Fibroblast of skin of back (primary cell): ENCODE results near the gene A2ML1. TPM values are rescaled to one million over a fixed set of nuclear protein-coding genes. Genes with fewer than 3 reads are reported as not detected.
"Not testable (repeated sequence)": the region's sequence is repeated elsewhere in the genome, so short reads cannot be mapped to it uniquely, and the experiment has no call there.

Experiments
- DNase-seq: peaks from one replicate; pipeline ENCODE4 v3.0.0-alpha.2; 2013
- polyA plus RNA-seq, 2 experiments: library from polyadenylated mRNA; unstranded; fragments of 120-200 nt; gene quantifications; one replicate each; pipeline ENCODE4 v1.2.1, GENCODE V29; 2013; ENCODE audit not compliant: insufficient read length in 2 of 2

A2ML1 gene
- polyA plus RNA-seq (2013, experiment 1 of 2; ENCODE audit: insufficient read length), result not detected
- not detected for polyA plus RNA-seq (2013, experiment 2 of 2; ENCODE audit: insufficient read length)

DNA sequence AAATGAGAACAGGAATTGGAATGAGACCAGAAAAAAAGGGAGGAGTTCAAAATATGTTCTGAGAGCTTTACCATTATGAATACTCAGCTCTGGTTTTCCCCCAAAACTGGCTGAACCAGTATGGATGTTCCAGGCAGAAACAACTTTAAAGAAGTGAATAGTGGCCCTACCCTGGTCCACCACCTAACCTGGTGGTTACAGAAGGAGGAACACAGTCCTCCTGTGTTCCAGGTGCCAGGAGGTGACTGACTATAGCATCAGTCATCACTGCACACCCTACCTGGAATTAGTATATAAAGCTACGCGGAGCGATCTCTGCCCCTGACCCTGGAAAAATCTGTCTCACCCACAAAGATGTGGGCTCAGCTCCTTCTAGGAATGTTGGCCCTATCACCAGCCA is at the start of gene A2ML1:
Gene A2ML1 (plus strand): TSS at position 324 of the 400 bp plus-strand sequence. CDS start 31 bp downstream, at position 355.
- no peak for DNase-seq

DNA sequence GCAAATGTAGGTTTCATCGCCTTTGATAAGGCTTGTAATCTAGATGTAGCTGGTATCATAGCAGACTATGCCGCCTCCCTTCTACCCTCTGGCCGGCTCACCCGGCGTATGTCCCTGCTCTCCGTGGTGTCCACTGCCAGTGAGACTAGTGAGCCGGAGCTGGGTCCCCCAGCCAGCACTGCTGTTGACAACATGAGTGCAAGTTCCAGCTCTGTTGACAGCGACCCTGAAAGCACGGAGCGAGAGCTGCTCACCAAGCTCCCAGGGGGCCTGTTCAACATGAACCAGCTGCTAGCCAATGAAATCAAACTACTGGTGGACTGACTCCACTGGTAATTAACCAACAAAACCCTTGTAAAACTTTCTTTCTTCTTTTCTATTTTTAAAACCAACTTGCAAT is 49.0 kb upstream of the A2ML1 start:
- no peak for DNase-seq

DNA sequence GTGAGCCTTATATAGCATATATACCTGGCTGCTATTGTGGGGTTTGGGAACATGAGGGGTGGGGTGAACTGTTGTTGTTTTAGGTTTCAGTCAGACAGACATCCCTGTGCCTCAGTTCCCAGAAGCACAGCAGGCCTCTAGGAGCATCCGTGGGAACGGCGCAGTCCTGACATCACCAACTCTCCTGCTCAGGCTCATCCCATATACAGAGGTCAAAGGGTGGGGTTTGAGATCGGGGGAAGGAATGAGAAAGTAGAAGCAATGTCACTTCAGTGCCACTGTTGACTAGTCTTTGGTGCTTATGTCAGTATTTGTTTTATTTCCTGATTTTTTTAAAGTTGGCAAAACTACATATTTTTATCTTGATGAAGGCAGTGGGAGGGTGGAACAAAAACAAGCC is 43.1 kb upstream of the A2ML1 start:
- no peak for DNase-seq

DNA sequence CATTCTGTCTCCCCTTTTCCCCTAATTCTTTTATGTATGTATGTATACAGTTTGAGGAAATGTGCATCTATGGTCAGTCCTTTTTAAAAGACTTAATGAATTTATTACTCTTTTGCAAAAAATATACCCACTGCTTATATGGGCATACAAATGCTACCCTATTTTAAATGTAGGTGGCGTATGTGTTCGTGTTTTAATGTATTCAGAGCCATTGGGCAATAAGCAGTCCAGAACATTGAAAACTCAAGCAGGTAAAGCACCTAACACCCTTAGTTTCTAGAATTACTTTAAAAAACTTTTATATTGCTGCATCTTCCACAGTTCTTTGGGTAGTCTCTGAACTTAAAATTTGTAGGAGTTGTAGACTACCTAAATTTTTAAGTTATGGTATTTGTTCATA is 42.6 kb upstream of the A2ML1 start:
- DNase-seq, result no peak

DNA sequence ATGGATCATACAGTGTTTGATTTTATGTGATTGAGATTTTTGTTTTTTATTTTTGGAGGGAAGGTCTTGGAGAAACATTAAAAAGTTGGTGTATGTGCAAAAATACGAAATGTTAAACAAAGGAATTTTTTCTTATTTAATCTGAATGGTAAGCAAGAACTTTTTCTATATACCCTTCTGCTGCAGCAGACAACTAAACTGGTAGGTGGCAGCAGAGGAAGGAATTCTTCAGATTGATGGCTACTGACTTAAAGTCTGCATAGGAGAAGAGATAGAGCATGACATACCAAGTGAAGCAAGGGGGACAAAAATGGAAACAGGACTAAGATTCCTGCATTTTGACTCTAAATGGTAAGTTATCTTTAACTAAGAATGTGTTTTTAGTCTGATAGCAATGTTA is 42.0 kb upstream of the A2ML1 start:
- DNase-seq, result peak; percentile 26

DNA sequence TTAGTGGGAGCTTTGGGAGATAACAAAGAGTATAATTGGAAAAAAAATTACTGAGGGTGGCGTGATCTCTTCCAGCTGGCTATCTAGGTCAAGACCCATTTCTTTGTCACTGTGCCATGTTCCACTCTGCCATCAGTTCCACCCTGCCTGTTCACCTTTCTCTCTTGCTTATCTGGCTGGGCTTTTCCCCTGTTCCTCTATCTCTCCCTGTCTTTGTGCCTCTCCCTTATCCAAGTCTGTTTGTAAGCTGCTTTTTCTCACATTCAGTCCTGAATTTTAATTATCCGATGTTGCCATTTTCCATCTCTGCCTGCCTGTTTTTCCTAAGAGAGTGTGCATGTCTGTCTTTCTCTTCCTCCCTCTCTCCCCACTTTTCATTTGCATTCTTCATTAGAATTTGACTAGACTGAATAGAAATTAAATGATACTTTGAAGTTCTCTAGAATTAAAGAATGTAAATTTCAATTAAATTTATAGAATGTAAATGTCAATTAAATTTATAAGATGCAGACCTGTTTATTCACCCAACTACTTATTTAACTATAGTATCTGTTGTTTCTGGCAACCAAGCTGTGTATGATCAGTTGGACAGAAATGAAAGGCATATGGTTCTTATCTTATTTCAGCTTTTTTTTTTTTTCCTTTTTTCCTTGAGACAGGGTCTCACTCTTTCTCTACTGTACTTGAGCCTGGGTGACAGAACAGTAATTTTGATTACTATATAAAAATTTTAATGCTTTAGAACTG is 40.9 kb upstream of the A2ML1 start:
- DNase-seq, result no peak

DNA sequence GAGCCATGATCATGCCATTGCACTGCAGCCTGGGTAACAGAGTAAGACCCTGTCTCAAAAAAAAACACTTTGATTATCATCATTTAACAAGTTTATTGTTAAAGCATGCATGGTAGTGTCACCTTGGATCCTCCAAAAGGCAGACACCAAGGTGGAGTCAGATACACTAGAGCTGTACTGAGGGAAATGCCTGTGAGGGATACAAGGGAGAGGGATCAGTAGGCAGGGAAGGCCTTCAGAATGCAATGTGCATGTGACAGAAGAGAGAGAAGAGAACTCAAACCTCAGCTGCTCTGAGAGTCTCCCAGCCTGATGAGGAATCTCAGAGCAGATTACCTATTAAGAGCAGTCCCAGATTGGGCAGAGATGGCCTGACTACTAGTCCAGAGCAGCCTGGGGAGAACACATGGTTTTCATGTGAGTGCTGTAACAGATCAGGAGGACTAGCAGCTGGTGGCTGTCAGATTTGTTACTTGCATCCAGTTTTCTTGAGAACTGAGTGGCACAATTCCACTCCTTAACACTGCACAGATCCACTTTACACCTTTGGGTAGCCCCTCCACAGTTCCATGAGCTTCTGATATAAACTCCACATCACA is 38.0 kb upstream of the A2ML1 start:
- DNase-seq, result no peak

DNA sequence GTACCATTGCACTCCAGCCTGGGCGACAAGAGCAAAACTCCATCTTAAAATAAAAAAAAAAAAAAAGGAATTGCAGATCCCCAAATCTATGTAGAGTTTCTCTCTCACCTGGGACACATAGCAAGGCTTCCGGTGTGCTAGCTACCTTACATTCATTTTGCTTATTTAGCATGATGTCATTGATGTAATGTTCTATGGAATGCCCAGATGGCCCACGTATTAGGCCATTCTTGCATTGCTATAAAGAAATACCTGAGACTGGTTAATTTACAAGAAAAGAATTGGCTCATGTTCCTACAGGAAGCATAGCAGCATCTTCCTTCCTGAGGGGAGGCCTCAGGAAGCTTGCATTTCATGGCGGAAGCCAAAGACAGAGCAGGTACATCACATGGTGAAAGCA is 36.9 kb upstream of the A2ML1 start:
- DNase-seq, result no peak

DNA sequence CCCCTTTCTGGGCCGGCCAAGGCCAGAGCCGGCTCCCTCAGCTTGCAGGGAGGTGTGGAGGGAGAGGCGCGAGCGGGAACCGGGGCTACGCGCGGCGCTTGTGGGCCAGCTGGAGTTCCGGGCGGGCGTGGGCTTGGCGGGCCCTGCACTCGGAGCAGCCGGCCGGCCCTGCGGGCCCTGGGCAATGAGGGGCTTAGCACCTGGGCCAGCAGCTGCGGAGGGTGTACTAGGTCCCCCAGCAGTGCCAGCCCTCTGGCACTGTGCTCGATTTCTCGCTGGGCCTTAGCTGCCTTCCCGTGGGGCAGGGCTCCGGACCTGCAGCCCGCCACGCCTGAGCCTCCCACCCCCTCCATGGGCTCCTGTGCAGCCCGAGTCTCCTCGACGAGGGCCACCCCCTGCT is 35.2 kb upstream of the A2ML1 start:
- DNase-seq, result not testable (repeated sequence)

DNA sequence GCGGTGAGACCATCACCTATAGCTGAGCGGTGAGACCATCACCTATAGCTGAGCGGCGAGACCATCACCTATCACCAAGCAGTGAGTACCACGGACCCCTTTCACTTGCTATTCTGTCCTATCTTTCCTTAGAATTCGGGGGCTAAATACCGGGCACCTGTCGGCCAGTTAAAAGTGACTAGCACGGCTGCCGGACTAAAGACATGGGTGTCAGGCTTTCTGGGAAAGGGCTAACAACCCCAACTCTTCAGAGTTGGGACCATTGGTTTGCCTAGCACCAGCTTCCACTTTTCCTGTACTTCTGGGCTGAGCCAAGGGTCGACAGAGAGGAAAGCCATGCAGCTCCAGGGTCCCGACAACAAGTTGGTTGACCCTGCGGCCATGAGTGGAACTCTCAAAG is 33.7 kb upstream of the A2ML1 start:
- DNase-seq, result not testable (repeated sequence)

DNA sequence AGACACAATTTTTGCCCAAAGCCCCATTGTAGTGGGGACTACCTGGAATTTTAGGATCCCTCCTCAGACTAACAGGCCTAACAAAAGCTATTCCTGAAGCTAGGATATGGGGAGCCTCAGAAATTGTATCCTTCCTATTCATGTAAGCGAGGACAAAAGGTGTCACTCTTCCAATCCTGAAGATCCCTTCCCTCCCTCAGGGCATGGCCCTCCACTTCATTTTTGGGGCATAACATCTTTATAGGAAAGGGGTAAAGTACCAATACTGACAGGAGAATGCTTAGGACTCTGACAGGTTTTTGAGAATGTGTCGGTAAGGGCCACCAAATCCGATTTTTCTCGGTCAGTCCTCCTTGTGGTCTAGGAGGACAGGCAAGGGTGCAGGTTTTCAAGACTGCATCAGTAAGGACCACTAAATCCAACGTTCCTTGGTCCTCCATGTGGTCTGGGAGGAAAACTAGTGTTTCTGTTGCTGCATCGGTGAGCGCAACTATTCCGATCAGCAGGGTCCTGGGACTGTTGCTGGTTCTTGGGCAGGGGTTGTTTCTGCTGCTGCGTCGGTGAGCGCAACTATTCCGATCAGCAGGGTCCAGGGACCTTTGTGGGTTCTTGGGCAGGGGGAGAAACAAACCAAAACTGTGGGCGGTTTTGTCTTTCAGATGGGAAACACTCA is 32.9 kb upstream of the A2ML1 start:
- DNase-seq, result not testable (repeated sequence)

DNA sequence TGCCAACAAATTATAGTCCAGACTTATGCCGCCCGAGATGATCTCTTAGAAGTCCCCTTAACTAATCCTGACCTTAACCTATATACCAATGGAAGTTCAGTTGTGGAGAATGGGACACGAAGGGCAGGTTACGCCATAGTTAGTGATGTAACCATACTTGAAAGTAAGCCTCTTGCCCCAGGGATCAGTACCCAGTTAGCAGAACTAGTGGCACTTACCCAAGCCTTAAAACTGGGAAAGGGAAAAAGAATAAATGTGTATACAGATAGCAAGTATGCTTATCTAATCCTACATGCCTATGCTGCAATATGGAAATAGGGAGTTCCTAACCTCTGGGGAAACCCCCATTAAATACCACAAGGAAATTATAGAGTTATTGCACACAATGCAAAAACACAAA is 29.2 kb upstream of the A2ML1 start:
- not testable (repeated sequence) for DNase-seq

DNA sequence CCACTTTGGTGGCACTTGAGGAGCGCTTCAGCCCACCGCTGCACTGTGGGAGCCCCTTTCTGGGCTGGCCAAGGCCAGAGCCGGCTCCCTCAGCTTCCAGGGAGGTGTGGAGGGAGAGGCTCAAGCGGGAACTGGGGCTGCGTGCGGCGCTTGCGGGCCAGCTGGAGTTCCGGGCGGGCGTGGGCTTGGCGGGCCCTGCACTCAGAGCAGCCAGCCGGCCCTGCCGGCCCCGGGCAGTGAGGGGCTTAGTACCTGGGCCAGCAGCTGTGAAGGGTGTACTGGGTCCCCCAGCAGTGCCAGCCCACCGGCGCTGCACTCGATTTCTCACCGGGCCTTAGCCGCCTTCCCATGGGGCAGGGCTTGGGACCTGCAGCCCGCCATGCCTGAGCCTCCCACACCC is 27.8 kb upstream of the A2ML1 start:
- DNase-seq, result not testable (repeated sequence)

DNA sequence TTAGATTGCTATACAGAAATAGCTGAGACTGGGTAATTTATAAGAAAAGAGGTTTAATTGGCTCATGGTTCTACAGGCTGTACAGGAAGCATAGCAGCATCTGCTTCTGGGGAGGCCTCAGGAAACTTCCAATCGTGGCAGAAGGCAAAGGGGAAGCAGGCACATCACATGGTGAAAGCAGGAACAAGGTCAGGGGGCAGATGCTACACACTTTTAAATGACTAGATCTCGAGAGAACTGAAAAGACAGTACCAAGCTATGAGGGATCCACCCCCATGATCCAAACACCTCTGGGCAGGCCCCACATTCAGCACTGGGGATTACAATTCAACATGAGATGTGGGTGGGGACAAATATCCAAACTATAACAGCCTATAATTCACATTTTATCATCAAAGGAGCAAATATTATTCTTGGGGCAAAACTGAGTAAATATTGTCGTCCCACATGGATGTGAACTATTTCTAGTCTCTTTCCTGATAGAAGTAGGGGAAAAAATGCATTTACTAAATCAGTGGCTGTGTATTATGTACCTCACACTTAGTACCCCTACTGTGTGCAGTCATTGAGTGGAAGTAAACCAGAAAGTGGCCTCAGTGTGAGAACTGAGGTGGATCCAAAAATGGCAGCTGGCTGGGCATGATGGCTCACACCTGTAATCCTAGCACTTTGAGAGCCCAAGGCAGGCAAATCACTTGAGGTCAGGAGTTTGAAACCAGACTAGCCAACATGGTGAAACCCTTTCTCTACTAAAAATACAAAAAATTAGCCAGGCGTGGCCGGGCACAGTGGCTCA is 25.4 kb upstream of the A2ML1 start:
- no peak for DNase-seq

DNA sequence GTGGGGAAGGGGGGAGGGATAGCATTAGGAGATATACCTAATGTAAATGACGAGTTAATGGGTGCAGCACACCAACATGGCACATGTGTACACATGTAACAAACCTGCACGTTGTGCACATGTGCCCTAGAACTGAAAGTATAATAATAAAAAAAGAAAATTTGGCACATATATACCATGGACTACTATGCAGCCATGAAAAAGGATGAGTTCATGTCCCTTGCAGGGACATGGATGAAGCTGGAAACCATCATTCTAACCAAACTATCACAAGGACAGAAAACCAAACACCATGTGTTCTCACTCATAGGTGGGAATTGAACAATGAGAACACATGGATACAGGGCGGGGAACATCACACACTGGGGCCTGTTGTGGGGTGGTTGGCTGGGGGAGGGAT is 21.2 kb upstream of the A2ML1 start:
- not testable (repeated sequence) for DNase-seq

DNA sequence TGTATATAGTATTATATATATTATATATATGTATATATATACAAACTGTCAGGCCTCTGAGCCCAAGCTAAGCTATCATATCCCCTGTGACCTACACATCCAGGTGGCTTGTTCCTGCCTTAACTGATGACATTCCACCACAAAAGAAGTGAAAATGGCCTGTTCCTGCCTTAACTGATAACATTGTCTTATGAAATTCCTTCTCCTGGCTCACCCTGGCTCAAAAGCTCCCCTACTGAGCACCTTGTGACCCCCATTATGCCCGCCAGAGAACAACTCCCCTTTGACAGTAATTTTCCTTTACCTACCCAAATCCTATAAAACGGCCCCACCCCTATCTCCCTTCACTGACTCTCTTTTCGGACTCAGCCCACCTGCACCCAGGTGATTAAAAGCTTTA is 17.6 kb upstream of the A2ML1 start:
- not testable (repeated sequence) for DNase-seq

DNA sequence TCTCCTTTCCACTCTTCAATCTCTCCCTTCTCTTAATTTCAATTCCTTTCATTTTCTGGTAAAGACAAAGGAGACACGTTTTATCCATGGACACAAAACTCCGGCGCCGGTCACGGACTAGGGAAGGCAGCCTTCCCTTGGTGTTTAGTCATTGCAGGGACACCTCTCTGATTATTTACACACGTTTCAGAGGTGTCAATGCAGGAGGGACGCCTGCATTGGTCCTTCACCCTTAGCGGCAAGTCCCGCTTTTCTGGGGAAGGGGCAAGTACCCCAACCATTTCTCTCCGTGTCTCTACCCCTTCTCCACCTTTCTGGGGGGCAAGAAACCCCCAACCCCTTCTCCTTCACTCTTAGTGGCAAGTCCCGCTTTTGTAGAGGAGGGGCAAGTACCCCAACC is 16.9 kb upstream of the A2ML1 start:
- DNase-seq, result not testable (repeated sequence)

DNA sequence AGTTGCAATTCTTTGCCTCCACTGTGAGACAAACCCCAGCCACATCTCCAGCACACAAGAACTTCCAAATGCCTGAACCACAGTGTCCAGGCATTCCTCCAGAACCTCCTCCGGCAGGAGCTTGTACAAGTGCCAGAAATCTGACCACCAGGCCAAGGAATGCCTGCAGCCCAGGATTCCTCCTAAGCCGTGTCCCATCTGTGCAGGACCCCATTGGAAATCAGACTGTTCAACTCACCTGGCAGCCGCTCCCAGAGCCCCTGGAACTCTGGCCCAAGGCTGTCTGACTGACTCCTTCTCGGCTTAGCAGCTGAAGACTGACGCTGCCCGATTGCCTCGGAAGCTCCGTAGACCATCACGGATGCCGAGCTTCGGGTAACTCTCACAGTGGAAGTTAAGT is 15.3 kb upstream of the A2ML1 start:
- DNase-seq, result not testable (repeated sequence)

DNA sequence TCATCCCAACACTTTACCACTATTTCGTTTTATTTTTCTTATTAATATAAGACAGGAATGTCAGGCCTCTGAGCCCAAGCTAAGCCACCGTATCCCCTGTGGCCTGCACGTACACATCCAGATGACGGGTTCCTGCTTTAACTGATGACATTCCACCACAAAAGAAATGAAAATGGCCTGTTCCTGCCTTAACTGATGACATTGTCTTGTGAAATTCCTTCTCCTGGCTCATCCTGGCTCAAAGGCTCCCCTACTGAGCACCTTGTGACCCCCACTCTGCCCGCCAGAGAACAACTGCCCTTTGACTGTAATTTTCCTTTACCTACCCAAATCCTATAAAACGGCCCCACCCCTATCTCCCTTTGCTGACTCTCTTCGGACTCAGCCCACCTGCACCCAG is 12.3 kb upstream of the A2ML1 start:
- not testable (repeated sequence) for DNase-seq

DNA sequence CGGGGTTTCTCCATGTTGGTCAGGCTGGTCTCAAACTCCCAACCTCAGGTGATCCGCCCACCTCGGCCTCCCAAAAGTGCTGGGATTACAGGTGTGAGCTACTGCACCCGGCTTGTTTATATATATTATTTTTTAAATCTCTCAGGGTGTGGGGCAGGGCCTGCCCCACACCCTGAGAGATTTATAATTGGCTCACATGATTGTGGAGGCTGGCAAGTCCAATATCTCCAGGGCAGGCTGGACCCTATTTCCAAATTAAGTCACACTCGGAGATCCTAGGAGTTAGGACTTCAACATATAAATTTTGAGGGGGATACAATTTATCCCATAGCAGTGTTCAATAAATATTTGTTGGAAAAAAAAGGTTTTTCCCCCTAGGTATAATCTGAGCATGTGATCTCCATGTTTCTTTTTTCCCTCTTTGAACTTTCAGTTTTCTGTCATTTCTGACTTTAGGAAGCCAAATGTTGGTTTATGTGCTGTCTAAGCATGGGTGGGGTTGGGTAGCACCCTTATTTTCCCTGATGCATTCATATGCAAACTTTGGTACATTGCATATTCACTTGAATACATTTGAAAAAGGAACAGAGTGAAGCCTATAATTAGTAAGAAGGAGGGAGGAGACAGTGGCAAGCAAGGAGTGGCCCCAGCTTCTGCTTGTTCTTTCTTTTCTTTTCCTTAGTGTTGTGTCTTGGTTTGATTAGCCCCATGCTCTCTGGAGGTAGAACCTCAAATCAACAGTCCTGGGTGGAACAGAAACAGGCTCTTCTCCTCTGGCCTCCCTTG is 8.7 kb upstream of the A2ML1 start:
- no peak for DNase-seq

DNA sequence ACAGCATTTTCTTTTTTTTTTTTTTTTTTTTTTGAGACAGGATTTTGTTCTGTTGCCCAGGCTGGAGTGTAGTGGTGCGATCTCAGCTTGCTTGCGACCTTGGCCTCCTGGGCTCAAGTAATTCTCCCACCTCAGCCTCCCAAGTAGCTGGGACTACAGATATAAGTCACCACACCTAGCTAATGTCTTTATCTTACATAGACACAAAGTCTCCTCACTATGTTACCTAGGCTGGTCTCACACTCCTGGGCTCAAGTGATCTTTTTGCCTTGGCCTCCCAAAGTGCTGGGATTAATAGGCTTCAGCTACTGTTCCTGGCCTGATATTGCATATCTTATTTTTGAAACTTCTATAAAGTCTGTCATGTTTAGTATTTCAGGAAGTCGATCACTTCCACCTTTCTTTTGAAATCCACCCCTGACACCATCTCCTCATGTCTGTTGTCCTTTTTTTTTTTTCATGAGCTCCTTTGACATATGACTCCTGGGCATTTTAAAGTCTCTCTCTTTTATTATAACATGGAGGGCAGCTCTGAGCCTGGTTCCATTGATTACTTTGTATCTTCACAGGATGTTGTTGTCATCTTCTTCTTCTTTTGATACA is 5.9 kb upstream of the A2ML1 start:
- no peak for DNase-seq

DNA sequence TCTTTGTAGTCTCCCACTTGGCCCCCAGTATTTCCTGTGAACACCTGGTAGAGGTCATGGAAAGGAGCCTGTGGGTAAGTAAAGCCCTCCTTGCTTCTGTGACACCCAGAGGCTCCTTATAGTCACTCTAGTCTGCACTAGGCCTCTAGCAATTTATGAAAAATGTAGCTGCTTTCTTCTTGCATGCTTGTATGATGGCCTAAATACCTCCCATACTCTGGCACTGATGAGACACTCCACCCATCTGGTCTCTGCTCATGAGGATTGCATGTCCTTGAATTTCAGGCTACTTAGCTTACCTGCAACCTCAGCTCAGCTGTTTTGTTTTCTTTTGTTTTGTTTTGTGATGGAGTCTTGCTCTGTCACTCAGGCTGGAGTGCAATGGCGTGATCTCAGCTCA is 4.6 kb upstream of the A2ML1 start:
- peak; percentile 22 for DNase-seq
